NCI-H82 (cell line): ENCODE measurements around the gene SOX8.
A peak's percentile ranks its signal among the peaks of the same experiment; 100 is the strongest.
"Not testable (repeated sequence)": the region's sequence is repeated elsewhere in the genome, so short reads cannot be mapped to it uniquely, and the experiment has no call there.

Source experiments
- DNase-seq: peaks from one replicate; lab custom pipeline; 2025; lab: John Stamatoyannopoulos, UW

SOX8 gene

DNA sequence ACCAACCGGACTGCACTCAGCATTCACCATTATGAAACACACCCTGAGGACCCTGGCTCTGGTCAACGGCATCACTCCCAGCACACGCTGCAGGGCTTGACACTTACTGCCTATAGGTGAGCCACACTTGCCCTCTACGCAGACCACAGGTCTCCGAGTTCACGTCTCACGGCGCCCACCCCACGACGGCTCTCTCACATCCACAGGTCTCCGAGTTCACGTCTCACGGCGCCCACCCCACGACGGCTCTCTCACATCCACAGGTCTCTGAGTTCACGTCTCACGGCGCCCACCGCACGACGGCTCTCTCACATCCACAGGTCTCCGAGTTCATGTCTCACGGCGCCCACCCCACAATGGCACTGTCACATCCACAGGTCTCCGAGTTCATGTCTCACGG, 25.8 kb upstream of the SOX8 start:
- DNase-seq = not testable (repeated sequence)

DNA sequence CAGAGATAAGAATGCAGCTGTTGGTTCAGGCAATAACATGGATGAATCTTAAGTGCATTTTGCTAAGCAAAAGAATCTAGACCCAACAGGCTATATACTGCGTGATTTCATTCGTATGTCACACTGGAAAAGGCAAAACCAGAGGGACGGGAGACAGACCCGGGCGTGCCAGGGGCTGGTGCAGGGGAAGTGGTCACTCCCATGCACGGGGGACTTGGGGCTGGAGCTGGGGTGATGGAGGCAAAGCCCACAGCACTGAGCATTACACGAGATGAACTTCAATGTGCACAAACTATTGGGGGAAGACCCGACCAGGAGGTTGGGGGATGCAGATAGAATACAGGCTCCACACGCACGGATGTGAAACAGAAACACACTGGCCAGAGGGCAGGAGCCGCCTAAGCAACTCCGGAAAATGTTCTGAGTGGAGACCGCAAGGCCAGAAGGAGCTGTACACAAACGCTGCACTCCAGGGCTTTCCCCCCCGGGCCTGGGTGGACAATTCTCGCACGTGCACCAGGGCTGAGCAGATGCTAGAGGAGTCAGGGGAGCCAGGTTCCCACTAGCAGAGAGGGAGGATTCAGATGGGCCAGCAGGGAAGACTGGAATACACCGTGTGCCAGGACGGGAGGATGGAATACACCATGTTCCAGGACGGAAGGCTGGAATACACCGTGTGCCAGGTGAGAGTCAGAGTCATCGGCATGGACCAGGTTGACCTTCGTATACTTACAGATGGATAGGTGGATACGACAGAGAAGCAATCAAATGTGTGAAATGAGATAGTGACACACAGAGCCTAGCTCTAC, 22.1 kb upstream of the SOX8 start:
- no peak for DNase-seq

DNA sequence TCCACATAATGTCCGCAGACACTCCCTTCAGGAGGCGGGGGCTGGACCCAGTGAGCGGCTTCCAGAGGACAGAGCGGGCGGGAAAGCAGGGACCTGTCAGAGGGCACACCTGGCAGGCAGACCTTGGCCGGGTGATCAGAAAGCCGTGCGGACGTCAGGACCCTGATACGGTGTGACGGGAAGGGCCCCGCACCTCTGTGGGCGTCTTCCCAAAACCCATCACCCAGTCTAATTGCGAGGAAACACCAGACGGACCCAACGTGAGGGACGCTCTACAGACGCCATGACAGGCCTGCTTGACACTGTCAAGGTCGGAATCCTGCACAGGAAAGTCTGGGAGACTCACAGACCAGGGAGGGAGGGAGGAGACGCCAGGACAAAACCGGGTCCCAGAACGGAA, 19.2 kb upstream of the SOX8 start:
- DNase-seq = no peak

DNA sequence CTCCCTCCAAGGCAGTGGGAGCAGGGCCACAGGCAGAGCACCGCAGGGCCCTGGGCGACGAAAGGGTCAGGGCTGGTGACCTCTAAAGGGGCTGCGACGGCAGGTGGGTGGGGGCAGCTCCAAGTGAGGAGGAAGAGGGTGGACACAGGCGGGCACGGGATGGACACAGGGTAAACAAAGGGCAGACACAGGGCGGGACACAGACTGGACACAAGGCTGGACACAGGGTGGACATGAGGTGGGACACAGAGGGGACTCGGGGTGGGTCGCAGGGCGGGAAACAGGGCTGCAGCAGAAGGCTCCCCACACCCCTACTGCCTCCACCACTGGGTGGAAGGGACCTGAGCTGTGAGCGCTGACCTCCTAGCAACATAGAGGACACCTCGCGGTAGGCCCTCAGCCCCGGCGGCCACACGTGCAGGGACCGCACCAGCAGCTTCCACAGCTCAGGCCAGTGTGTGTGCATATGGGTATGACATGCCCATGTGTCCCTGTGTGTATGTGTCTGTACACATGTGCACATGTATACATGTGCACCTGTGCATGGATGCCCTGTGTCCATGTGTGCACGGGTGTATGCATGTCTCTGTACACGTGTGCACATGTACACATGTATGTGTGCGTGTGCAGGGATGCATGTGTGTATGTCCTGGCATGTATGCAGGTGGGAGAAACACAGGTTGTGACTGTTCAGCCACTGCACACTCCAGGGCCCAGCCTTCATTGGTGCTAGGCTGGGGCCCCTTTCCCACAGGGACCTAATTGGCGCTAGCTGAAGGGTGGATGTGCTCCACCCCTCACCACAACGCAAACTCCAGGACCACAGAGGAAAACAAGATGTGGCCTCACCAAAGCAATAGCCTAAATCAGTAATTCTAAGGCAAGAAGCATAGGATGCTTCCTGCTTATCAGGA, 18.4 kb upstream of the SOX8 start:
- no peak for DNase-seq

DNA sequence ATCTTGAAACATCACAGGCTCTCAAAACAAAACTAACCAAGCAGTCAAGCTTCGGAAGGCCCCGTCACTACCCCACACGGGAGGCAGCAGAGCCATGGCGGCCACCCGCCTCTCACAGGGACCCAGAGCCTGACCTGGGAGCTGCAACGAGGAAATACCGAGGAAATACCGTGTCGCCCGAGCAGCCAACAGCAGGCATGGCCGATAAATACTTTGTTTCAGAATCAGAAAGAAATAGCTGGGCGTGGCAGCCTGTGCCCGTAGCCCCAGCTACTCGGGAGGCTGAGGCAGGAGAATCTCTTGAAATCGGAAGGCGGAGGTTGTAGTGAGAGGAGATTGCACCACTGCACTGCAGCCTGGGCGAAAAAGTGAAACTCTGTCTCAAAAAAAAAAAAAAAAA, 17.7 kb upstream of the SOX8 start:
- DNase-seq = no peak

DNA sequence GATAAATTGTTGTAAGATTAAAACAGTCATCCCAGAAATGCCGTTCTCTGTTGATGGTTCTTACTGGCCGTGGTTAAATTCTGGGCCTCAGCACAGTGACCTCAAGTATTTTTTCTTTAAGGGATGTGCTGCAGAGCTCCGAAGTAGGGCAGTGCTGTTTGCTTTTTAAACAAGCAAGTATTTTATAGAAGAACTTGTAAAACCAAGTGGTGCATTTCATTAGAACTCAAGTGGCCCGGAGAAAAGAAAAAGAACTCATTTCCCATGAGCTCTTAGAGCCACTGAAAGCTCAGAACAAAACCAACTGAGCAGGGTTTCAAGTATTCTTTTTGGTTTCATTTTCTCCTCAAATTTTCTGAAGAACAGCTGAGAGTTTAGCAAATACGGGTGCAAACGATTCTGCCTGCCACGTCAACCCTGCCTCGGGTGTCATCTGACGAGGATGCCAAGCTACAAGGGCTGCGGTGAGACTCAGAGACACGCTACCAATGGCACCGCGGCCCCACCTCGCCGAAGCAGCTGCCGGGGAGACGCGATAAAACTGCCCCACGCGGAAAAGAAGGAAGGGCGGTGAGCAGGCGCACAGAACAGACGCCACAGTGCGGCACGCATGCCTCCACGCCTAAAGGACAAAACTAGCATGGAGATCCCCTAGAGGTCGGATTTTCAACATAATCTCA, 17.1 kb upstream of the SOX8 start:
- no peak for DNase-seq

DNA sequence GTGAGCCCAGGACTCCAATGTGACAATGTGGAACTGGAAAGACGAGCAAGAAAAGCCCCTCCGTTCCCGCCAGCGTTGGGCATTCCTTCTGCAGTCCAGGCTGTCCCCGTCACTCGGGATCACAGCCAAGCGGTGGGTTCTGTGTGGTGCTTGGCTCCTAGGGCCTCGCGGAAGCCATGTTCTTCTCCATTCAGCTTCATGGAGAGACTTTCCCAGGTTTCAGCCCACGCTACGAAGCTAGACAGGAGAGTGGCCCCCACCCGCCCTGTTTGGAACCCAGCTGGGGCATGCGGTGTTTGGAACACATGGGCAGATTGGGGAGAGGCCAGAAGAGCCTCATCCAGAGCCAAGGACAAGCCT, 16.6 kb upstream of the SOX8 start:
- DNase-seq = no peak

DNA sequence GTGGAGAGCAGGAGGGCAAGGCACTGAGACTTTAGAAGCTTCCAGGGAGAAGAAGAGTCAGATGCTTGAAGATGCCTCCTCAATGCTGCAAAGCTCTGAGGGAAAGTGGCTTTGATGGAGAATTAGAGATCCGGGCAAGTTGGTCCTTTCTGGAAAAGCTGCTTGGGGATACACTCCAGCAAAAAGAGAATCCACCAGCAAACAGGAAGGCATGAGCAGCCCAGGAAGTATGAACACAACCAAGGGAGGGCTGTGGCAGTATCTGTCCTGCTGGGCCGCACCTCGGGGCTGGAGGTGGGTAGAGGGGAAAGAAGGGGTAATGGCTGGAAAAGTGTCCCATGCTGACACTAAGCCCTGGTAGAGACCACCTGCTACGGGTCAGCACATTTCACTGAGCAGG, 16.1 kb upstream of the SOX8 start:
- DNase-seq = no peak

DNA sequence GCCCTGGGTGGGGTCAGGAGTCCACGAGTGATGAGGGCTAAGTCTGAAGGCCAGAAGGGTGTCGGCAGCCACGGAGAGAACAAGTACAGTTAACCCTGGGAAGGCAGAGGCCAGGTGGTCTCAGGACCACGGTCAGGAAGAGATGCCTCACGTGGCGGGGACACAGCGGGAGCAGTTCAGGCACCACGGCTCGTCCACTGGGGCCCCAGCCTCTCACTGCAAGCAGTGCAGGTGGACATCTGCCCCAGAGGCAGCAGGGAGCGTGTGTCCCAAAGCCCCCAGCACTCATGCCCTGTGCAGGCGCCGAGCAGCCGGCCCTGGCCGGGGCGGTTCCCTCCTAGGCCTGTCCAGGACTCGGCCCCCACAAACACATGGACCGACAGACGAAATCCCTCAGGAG, 15.5 kb upstream of the SOX8 start:
- no peak for DNase-seq

DNA sequence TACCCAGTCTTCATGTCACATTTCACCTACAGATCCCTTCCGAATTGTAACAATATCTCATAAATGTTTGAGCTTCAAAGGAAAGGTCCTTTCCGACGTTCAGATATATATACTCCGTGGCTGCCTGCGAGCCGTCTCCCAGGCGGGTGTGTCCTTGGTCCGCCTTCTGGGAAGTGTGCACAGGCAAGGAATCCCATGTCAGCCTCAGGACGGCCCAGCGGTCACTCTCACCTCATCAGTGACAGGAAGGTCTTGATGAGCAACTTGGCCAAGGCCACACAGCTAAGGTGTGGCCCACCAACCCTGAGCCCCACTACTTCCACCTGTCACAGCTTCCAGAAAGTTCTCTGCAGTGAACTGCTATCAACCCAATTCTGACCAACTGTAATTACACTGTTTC, 15.1 kb upstream of the SOX8 start:
- DNase-seq = no peak

DNA sequence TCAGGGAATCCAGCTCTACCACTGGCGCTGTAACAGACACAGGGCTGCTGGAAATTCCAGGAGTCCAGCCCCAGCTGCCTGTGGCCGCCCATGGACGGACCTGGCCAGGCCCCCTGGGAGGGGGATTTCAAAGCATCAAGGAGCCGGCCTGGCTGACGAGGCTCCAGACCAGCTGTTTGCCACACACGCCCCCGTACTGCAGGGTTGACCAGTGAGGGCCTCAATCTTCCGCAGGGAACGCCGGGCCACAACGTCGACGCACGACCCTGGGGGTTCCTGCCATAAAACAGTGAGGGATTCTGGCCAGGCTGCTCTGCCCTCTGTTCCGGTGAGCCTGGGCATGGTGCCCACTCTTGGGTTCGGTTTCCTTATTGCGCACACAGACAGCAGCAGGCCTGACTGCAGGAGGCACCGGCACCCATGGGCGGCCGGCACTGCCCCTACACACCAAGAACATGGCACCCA, 14.5 kb upstream of the SOX8 start:
- no peak for DNase-seq

DNA sequence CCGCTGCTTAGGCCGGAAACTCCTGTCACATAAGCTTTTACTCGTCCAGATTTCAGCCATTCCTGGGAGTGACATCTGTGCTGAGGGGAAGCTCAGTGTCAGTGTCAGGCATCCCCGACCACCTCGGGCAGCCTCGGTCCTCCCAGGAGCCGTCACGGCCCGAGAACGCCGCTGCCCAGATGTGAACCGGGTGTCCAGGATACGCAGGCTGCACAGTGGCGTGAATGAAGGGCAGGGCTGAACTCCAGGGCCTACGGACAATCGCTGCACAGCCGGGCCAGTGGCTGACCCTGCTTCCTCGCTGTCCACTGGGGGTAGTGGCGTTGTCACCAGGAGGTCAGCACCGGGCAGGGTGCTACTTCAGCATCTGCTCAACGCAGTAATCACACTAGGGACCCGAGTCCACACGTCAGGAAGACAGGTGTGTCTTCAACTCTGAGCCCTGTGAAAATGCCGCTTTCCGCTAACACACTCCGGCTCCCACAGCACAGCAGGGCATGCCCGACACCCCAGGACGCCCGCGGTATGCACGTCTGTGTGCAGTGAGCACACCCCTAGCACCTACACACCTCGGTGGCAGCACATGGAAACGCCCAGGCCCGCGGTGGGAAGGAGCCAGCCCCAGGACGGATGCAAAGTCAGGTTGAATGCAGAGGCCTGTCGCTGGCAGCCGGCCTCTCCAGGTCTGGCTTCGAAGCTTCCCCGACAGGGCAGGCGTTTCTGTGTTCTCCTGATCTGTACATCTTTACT, 13.8 kb upstream of the SOX8 start:
- no peak for DNase-seq

DNA sequence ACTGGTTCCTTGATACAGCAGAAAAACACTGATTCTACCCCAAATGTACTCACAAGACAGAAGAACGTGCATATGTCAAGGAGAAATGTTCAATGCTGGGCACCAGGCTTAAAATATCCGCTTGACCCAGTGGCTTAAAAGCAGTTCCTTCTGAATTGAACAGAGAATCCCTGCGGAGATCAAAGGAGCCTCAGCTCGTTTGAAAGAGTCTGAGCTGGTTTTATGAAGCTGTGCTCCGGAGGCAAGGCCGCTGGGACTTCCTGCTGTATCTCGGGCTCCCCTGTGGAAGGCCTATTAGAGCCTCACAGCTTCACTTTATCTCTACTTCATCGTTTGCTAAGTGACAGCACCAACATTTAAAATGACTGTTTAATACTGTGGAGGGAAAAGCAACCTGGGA, 12.9 kb upstream of the SOX8 start:
- no peak for DNase-seq

DNA sequence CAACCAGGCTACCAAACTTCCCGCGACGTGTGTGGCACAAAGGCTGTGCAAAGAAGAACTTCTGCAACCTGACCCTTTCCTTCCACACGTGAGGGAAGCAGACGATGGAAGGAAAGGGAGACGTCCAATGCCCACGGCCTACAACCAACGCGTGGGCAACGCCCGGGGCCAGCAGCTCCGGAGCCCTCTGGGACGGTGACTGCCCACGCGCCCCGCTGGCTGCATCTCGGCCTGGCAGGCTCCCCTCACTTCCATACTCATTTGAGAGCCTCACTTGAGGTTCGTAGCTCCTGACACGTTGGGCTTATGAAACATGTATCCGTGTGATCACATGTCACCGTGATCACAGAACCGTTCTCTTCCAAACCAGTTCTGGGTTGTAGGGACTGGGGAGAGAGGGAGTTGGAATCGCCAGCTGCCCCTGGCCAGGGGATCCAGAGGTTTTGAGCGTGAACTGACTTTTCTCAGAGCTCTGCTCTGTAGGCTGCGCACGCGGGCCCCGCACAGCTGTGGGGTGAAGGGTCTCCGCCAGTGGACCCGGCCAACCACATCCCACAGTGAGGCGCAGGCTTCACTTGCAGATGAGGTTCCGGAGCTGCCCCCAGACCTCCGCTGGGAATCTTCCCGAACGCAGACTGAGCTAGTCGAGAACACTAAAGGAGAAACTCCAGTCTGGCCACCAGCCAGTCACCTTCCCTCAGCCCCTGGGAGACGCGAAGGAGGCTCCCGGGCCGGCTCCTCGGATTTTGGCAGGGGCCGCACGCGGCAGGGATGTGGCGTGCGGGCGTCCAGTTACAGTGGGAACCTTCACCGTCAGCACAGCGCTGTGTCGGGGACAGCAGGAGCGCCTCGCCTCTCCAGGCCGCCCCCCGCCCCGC, 11.8 kb upstream of the SOX8 start:
- DNase-seq = no peak

DNA sequence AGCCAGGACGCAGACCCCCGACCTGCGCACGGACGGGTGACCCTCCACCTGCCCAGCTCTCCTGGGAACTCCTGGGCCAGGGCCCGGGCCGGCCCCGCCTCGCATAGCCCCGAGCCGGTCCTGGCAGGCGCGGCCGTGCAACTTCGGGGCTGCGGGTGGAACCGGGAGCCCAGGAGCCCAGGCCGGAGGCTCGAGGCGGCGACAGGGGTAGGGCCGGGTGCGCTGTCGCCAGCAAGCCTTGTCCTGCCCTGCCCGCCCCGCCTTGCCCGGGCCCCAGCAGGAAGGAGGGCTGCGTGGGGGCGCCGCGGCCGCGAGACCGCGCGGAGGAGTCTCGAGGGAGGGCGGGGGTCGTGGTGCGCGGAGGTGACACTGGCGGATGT, 11.2 kb upstream of the SOX8 start:
- no peak for DNase-seq

DNA sequence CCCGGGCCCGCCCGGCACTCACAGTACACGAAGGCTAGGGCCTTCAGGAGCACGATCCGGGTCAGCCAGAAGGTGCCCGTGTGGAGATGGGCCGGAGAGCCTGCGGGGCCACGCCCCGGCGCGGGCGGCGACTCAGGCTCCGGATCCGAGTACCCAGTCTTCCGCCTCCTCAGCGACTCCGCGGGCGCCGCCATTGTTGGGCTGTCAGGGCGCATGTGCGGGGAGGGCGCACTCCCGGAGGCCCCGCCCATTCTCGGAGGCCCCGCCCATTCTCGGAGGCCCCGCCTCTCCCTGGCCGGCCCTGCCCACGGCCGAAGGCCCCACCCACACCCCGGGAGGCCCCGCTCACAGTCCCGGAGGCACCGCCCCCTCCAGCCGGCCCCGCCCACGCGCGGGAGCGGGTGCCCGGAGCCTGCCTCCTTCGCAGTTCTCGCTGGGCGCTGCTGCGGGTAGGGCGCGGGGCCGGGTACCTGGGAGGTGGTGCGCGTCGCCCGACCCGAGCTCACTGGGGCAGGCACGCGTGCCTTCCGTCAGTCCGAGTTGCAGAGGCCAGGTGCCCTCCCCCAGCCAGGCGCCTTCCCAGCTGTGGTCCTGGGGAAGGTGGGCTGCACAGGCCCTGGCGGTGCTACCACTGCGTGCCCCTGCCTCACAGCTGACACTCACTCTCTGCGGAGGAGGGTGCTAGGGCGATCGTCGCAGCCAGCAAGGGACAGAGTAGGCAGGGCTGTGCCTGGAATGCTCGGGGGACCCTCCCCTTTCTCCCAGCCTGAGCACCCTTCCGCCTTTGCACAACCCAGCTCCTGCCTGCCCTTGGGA, 10.6 kb upstream of the SOX8 start, which contains the start of gene LMF1:
Gene LMF1 (minus strand): TSS at position 219 of the 816 bp plus-strand sequence. CDS start 4 bp downstream, at position 215.
- peak; percentile 87 for DNase-seq

DNA sequence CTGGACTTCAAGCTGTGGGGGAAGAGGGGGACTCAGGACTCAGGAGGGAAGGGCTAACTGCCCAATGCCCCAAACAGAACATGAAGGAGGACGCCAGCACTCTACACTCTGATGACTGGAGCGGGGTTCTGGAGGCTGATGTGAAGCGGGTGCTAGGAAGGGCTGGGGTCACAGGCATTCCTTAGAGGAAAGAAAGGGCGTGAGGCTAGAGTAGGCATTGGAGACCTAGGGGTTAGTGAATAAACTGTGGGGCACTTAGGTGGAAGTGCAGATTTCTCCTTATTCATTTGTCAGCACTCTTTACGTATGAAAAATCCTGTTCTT, 10.0 kb upstream of the SOX8 start:
- no peak for DNase-seq

DNA sequence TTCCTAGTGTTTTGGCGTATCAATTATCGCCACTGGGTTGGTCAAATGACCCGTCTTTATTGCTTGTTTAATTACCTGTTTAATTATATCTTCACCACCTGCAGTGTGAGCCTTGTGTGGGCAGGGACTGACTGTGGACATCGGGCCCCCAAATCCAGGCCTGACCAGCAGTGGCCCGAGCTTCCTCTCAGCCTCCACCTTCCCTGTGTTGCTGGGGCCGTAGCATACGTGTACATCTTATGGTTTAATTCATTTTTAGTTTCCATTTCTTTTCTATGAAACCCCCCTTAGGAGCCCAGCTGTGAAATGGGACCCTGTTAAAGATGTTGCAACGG, 9.6 kb upstream of the SOX8 start:
- no peak for DNase-seq

DNA sequence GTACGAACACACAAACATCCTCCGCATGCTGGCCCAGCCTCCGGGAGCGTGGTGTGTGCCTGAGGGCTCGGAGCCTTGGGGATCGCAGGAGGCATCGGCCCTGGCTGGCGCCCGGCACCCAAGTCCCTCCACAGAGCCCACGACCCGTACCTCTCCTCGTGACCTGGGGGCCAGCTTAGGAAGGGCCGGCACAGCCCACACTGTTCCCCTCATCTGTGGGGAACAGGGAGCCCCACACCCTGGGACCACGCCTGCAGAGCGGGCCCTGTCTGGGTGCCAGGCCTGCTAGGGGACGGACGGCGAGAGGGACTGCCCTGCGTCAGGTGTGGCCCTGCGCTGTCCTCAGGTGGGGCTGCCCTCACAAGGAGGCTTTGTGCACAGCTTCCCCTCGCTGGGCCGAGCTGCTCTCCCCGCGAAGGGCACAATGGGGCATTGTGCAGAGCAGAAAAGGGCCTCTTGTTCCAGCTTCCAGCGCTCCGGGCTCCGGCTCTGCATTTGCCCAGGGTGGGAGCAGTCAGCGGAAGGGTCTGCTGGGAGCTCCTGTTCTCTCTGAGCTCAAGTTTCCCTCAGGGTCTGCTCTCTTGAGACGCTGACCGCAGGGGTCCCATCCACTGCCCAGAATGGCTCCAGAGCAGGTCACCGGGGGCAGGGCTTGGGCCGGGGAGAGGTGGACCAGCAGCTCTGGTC, 9.1 kb upstream of the SOX8 start:
- DNase-seq = no peak

DNA sequence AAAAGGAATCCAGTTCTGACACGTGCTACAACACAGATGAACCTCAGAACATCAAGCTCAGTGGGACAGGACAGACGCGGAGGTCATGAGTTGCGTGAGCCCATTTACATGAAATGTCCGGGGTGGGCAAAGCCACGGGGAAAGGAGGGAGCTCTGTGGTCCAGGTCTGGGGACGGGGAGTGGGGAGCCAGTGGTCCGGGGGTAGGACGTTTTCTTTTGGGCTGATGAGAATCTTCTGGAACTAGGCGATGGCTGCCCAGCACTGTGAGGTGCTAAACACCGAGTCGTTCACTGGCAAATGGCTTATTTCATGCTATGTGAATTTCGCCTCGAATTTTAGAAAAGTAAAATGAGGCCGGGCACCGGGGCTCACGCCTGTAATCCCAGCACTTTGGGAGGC, 8.2 kb upstream of the SOX8 start:
- DNase-seq = no peak
